B cell (primary cell): Measurements from ENCODE around the gene NEU2. TPM values are rescaled to one million over a fixed set of nuclear protein-coding genes. Genes with fewer than 3 reads are reported as not detected.

Source experiments
- ATAC-seq: fragments of 200-7000 bp; cut with Tn5 transposase; one replicate; pipeline ENCODE4 v1.10.0; 2021; ENCODE audit warnings: low read depth, mild to moderate bottlenecking, moderate number of reproducible peaks, moderate library complexity
- CTCF ChIA-PET: fragments of 350-600 bp; sonication (Branson Sonifier 250); formaldehyde crosslinking; loops from one replicate; lab custom pipeline; 2021; ENCODE audit warnings: antibody characterized with exemption, inconsistent platforms; lab: Charles Lee
- POLR2A ChIA-PET: fragments of 350-600 bp; sonication (Branson Sonifier 250); formaldehyde crosslinking; loops from one replicate; lab custom pipeline; 2021; ENCODE audit warnings: antibody characterized with exemption; lab: Charles Lee
- DNase-seq: peaks from one replicate; pipeline ENCODE4 v3.0.0; 2013
- H2AFZ ChIP-seq: 2 replicates; pipeline ENCODE4 v1.6.1; 2012; ENCODE audit warnings: mild to moderate bottlenecking, low read depth, low read length; ENCODE audit not compliant: insufficient read depth, poor library complexity, severe bottlenecking
- H3K27ac ChIP-seq, 2 donors: 1 replicate in 1 of 2; 2 replicates in 1 of 2; pipeline ENCODE4 v1.5.1; 2012 to 2013; ENCODE audit warnings: low read length in 2 of 2, mild to moderate bottlenecking in 2 of 2, moderate library complexity in 1 of 2
- H3K27me3 ChIP-seq, 4 experiments: fragments of 200-600 bp in 1 of 4; sonication (generic) in 1 of 4; replicated peaks in 1 of 4; 1 replicate in 2 of 4; 2 replicates in 2 of 4; pipeline versions ENCODE4 v1.6.1 to v1.7.0; 2013 to 2016; ENCODE audit warnings: low read length in 3 of 4, mild to moderate bottlenecking in 2 of 4, mixed read lengths in 1 of 4, moderate library complexity in 1 of 4; ENCODE audit not compliant: insufficient read depth in 4 of 4, control insufficient read depth in 3 of 4; ENCODE audit errors: control extremely low read depth in 1 of 4
- H3K36me3 ChIP-seq, 2 experiments: replicated peaks in 1 of 2; 1 replicate in 1 of 2; 2 replicates in 1 of 2; pipeline versions ENCODE4 v1.6.1 to v1.7.1; 2013; ENCODE audit warnings: low read length in 1 of 2; ENCODE audit not compliant: insufficient read depth in 2 of 2, control insufficient read depth in 1 of 2; ENCODE audit errors: control extremely low read depth in 1 of 2, extremely low read depth in 1 of 2
- H3K4me1 ChIP-seq, 2 donors: fragments of 200-600 bp in 1 of 2; sonication (generic) in 1 of 2; 1 replicate in 1 of 2; 2 replicates in 1 of 2; pipeline versions ENCODE4 v1.5.1 to v1.6.1; 2013 to 2017; ENCODE audit warnings: low read length in 2 of 2; ENCODE audit not compliant: control insufficient read depth in 2 of 2, insufficient read depth in 2 of 2
- H3K4me2 ChIP-seq: replicated peaks from 2 replicates; pipeline ENCODE3; 2012; ENCODE audit warnings: mild to moderate bottlenecking, low read depth, low read length; ENCODE audit not compliant: poor library complexity, severe bottlenecking
- H3K4me3 ChIP-seq, 5 experiments: fragments of 200-600 bp in 1 of 5; sonication (generic) in 1 of 5; 1 replicate in 3 of 5; 2 replicates in 2 of 5; pipeline versions ENCODE4 v1.5.1 to v1.7.0; 2011 to 2016; ENCODE audit warnings: low read length in 4 of 5, mild to moderate bottlenecking in 4 of 5, low read depth in 2 of 5, control low read depth in 1 of 5, moderate library complexity in 1 of 5; ENCODE audit not compliant: insufficient read depth in 1 of 5; ENCODE audit errors: control extremely low read depth in 1 of 5, extremely low read depth in 1 of 5
- H3K79me2 ChIP-seq: fragments of 200-600 bp; sonication (generic); one replicate; pipeline ENCODE4 v1.6.0; 2016; ENCODE audit warnings: low read length; ENCODE audit not compliant: control insufficient read depth, insufficient read depth
- H3K9ac ChIP-seq: fragments of 200-600 bp; sonication (generic); 2 replicates; pipeline ENCODE4 v1.6.1; 2017; ENCODE audit warnings: mild to moderate bottlenecking, low read length, moderate library complexity
- H3K9me3 ChIP-seq, 3 donors: one replicate each; pipeline versions ENCODE4 v1.6.1 to v1.7.1; 2013; ENCODE audit warnings: low read length in 2 of 3; ENCODE audit not compliant: control insufficient read depth in 2 of 3, insufficient read depth in 1 of 3; ENCODE audit errors: control extremely low read depth in 1 of 3
- H4K20me1 ChIP-seq: 2 replicates; pipeline ENCODE4 v1.6.0; 2012; ENCODE audit warnings: mild to moderate bottlenecking, low read length; ENCODE audit not compliant: insufficient read depth, control insufficient read depth, poor library complexity, severe bottlenecking
- H3K27ac Mint-ChIP-seq: one replicate; pipeline ENCODE4 v1.8.0; 2021; ENCODE audit warnings: mixed read lengths
- H3K27me3 Mint-ChIP-seq: one replicate; pipeline ENCODE4 v1.8.0; 2021; ENCODE audit warnings: mixed read lengths
- H3K4me1 Mint-ChIP-seq: one replicate; pipeline ENCODE4 v1.8.0; 2021; ENCODE audit warnings: mixed read lengths
- H3K4me3 Mint-ChIP-seq: one replicate; pipeline ENCODE4 v1.8.0; 2021; ENCODE audit warnings: mixed read lengths
- H3K9me3 Mint-ChIP-seq: one replicate; pipeline ENCODE4 v1.8.0; 2022; ENCODE audit warnings: mixed read lengths; ENCODE audit not compliant: insufficient read depth
- EZH2 ChIP-seq: IDR thresholded peaks from 2 replicates; pipeline ENCODE4 v1.6.1; 2012; ENCODE audit warnings: borderline replicate concordance, low read depth, mild to moderate bottlenecking, moderate library complexity, low read length; ENCODE audit not compliant: insufficient read depth, poor library complexity, severe bottlenecking
- WGBS: methylation state at CpG from one replicate; pipeline ENCODE4 v1.1.5; 2013; ENCODE audit warnings: missing lambda C conversion rate; ENCODE audit not compliant: insufficient coverage; 5-methylcytosine and 5-hydroxymethylcytosine counted together
- intact Hi-C: fragments of 100-400 bp; cut with micrococcal nuclease; formaldehyde crosslinking; loops from one replicate; pipeline ENCODE4 v1.10.0; 2022
- polyA plus RNA-seq: library from polyadenylated mRNA; depleted of rRNA; stranded (reverse); fragments of >200 nt; gene quantifications from 2 replicates; pipeline ENCODE4 v1.2.3, GENCODE V29; 2012
- total RNA-seq, 2 donors: library from RNA; stranded (reverse); fragments of 120-200 nt in 1 of 2; gene quantifications; 1 replicate in 1 of 2; 2 replicates in 1 of 2; pipeline versions ENCODE4 v1.2.3 to v1.2.4, GENCODE V29; 2013 to 2022
- TF ChIP-seq, protein P1 (sequence below): fragments of 200-600 bp; IDR thresholded peaks from one replicate; pipeline ENCODE4 v1.8.0; 2022; ENCODE audit warnings: antibody characterized with exemption, mild to moderate bottlenecking

Gene NEU2
- total and polyA plus RNA-seq, 2 donors (not counting 1 experiment from before 2014, with no cell fraction given): not detected

DNA sequence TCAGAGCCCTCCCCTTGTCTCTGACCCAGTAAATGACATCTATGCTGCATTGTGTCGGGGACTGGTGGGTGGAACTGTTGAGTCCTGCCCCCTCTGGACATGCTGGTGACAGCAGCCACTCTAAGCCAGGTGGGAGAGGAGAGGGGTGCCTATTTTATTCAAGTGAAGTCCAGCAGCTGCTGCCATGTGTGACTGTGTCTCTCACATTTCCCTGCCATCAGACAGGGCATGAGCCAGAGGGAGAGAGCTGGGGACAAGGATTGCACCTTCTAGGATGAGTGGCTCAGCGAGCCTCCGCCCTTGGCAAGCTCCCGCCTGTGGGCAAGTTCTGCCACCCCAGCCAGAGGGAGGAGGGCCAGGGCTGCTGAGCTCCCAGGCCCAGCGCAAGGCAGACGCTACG is 33.1 kb upstream of the NEU2 start:
- TF ChIP-seq, protein P1, sequence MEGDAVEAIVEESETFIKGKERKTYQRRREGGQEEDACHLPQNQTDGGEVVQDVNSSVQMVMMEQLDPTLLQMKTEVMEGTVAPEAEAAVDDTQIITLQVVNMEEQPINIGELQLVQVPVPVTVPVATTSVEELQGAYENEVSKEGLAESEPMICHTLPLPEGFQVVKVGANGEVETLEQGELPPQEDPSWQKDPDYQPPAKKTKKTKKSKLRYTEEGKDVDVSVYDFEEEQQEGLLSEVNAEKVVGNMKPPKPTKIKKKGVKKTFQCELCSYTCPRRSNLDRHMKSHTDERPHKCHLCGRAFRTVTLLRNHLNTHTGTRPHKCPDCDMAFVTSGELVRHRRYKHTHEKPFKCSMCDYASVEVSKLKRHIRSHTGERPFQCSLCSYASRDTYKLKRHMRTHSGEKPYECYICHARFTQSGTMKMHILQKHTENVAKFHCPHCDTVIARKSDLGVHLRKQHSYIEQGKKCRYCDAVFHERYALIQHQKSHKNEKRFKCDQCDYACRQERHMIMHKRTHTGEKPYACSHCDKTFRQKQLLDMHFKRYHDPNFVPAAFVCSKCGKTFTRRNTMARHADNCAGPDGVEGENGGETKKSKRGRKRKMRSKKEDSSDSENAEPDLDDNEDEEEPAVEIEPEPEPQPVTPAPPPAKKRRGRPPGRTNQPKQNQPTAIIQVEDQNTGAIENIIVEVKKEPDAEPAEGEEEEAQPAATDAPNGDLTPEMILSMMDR: no peak
- no peak for TF ChIP-seq EZH2
- Mint-ChIP-seq H3K9me3 (no peaks in the 10 kb centered on the region), H3K4me1 (no peaks in the 10 kb centered on the region), H3K27ac (no peak overlapping the region), H3K27me3 (no peaks in the 10 kb centered on the region), H3K4me3 (no peak overlapping the region)
- H3K36me3 ChIP-seq: no peaks in the 10 kb centered on the region
- no peak overlapping the region for H2AFZ ChIP-seq
- H3K9ac ChIP-seq: no peak overlapping the region
- no peaks in the 10 kb centered on the region for H3K4me1 ChIP-seq
- H3K9me3 ChIP-seq: peaks cover 0 to 8% (median 0%) of the 10 kb centered on the region in 3 donors
- no peak overlapping the region for H3K4me3 ChIP-seq
- H3K27me3 ChIP-seq: no peaks in the 10 kb centered on the region
- intact Hi-C loops: no loop called here
- no peak for ATAC-seq
- no peak overlapping the region for H3K4me2 ChIP-seq
- 99% methylated on average over 7 of the region's 7 CpGs for WGBS
- ChIA-PET POLR2A (no interaction called here), CTCF (no interaction called here)
- DNase-seq: no peak
- H3K79me2 ChIP-seq: no peaks in the 10 kb centered on the region
- H4K20me1 ChIP-seq: no peaks in the 10 kb centered on the region
- no peak overlapping the region for H3K27ac ChIP-seq

DNA sequence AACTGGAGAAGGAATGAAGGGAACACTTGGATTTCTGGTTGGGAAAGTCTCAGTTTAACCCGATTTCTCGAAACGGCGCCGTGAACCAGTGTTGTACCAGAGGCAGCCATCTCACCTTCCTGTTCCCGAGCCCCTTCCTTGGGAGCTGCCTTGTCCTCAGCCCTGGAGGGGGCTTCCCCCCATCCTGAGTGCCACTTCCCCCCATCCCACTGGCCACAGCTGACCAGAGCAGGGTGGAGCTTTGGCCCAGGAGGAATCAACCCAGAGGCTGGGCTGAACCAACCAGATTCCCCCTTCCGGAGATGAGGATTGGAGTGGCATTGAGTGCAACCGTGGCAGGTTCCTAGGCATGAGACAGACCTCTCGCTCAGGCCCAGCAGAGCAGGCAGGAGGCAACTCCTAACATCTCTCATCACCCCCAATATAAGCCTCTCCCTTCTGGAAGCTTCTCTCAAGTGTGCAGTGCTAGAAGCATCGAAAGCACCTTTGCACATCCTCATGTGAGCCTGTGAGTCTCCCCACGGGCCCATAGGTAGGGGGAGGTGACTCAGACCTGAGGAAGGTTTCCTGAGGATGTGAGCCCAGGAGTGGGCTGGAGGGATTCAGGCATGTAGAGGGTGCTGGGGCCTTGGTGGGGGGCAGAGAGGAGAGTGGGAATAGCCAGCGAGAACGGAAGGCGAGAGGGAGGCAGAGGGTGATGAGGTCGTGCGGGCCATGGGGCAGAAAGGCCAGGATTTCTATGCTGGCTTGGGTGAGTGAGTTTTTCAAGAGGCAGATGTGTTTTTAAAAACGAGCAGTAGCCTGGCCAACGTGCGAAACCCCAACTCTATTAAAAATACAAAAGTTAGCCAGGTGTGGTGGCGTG is 31.4 kb upstream of the NEU2 start:
- Histone ChIP-seq H4K20me1 (no peaks in the 10 kb centered on the region), H3K27ac (no peak overlapping the region), H3K36me3 (no peaks in the 10 kb centered on the region), H3K4me1 (no peaks in the 10 kb centered on the region), H3K9me3 (peaks cover 0 to 6% (median 0%) of the 10 kb centered on the region in 3 donors), H3K27me3 (no peaks in the 10 kb centered on the region), H3K4me2 (no peak overlapping the region), H2AFZ (no peak overlapping the region), H3K4me3 (no peak overlapping the region), H3K9ac (no peak overlapping the region), H3K79me2 (no peaks in the 10 kb centered on the region)
- no peaks in the 10 kb centered on the region for H3K4me1 Mint-ChIP-seq
- H3K27ac Mint-ChIP-seq: no peak overlapping the region
- TF ChIP-seq, protein P1: no peak
- TF ChIP-seq EZH2: no peak
- H3K27me3 Mint-ChIP-seq: peaks cover 3% of the 10 kb centered on the region
- intact Hi-C loops: no loop called here
- H3K4me3 Mint-ChIP-seq: no peak overlapping the region
- WGBS: 95% methylated on average over 13 of the region's 20 CpGs
- CTCF ChIA-PET: no interaction called here
- DNase-seq (no peak), ATAC-seq (no peak)
- no peaks in the 10 kb centered on the region for H3K9me3 Mint-ChIP-seq
- POLR2A ChIA-PET: no interaction called here
